Natural killer cell (primary cell): Measurements from ENCODE around the gene NTMT1. TPM values are rescaled to one million over a fixed set of nuclear protein-coding genes. Genes with fewer than 3 reads are reported as not detected.

ENCODE experiments used
- ATAC-seq, 3 donors: fragments of 150-1000 bp in 2 of 3; fragments of 200-7000 bp in 1 of 3; cut with Tn5 transposase; 1 replicate in 1 of 3; 2 replicates in 2 of 3; pipeline ENCODE4 v1.10.0; 2021; ENCODE audit warnings: mild to moderate bottlenecking in 2 of 3, moderate library complexity in 2 of 3
- DNase-seq, 2 donors: peaks; one replicate each; pipeline versions ENCODE4 v3.0.0 to v3.0.0-alpha.2; 2013 to 2021; ENCODE audit warnings: mixed read lengths in 1 of 2
- H3K27ac ChIP-seq: one replicate; pipeline ENCODE4 v1.5.1; 2013; ENCODE audit warnings: mild to moderate bottlenecking, low read length
- H3K27me3 ChIP-seq: one replicate; pipeline ENCODE4 v1.6.1; 2013; ENCODE audit warnings: low read length; ENCODE audit not compliant: control insufficient read depth, insufficient read depth
- H3K36me3 ChIP-seq: one replicate; pipeline ENCODE4 v1.6.1; 2013; ENCODE audit warnings: low read length; ENCODE audit not compliant: control insufficient read depth, insufficient read depth
- H3K4me1 ChIP-seq: one replicate; pipeline ENCODE4 v1.6.1; 2013; ENCODE audit warnings: low read length; ENCODE audit not compliant: control insufficient read depth, insufficient read depth
- H3K4me3 ChIP-seq: one replicate; pipeline ENCODE4 v1.5.1; 2013; ENCODE audit warnings: low read length
- H3K9me3 ChIP-seq: one replicate; pipeline ENCODE4 v1.6.1; 2013; ENCODE audit warnings: low read length; ENCODE audit not compliant: control insufficient read depth, insufficient read depth
- H3K27ac Mint-ChIP-seq, 2 donors: one replicate each; pipeline ENCODE4 v1.8.0; 2022; ENCODE audit warnings: mild to moderate bottlenecking in 2 of 2, mixed read lengths in 2 of 2, moderate library complexity in 1 of 2
- H3K27me3 Mint-ChIP-seq, 2 donors: one replicate each; pipeline ENCODE4 v1.8.0; 2022; ENCODE audit warnings: low read depth in 2 of 2, mixed read lengths in 2 of 2
- H3K36me3 Mint-ChIP-seq: one replicate; pipeline ENCODE4 v1.8.0; 2022; ENCODE audit warnings: mixed read lengths
- H3K4me1 Mint-ChIP-seq, 2 donors: one replicate each; pipeline ENCODE4 v1.8.0; 2022; ENCODE audit warnings: mixed read lengths in 2 of 2
- H3K4me3 Mint-ChIP-seq: one replicate; pipeline ENCODE4 v1.8.0; 2022; ENCODE audit warnings: mild to moderate bottlenecking, moderate library complexity, mixed read lengths
- H3K9me3 Mint-ChIP-seq, 2 donors: one replicate each; pipeline ENCODE4 v1.8.0; 2022; ENCODE audit warnings: mixed read lengths in 2 of 2
- WGBS: methylation state at CpG from one replicate; pipeline ENCODE4 v1.1.7; 2013; ENCODE audit warnings: missing lambda C conversion rate; ENCODE audit not compliant: insufficient coverage; 5-methylcytosine and 5-hydroxymethylcytosine counted together
- intact Hi-C: fragments of 100-400 bp; cut with micrococcal nuclease; formaldehyde crosslinking; loops from one replicate; pipeline ENCODE4 v1.14.2; 2022
- total RNA-seq, 4 donors: library from RNA; stranded (reverse); fragments of 120-200 nt in 1 of 4; gene quantifications; one replicate each; pipeline versions ENCODE4 v1.2.3 to v1.2.4, GENCODE V29; 2013 to 2022
- TF ChIP-seq, protein P1 (sequence below): fragments of 200-600 bp; IDR thresholded peaks from one replicate; pipeline ENCODE4 v1.8.0; 2022; ENCODE audit warnings: antibody characterized with exemption

Gene NTMT1
- total RNA-seq, 3 donors from 2014 or later (not counting 1 experiment from before 2014, with no cell fraction given) = 17.1 to 23.5 (median 17.1) TPM

DNA sequence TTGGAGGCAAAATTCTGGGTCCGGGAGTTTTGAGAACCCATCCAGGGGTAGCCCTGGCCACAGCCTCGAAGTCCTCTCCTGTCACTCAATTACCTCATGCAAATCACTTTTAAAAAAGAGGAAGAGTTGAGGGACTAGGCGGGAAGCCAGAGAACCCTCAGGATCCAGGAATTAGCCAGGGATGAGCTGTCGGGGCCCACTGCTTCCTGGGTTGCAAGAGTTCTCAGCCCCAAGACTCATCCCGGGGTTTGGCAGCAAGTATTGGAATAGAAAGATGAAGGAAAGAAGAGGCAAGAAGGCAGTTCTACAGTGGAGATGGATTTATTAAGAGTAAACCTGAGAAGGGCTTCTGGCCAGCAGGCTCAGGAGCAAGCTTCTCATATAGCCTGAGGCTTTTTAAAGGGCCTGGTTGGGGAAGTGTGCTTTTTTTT, 30.6 kb upstream of the NTMT1 start:
- no peak for DNase-seq
- H3K36me3 Mint-ChIP-seq = no peaks in the 10 kb centered on the region
- Histone ChIP-seq H3K4me3 (no peak overlapping the region), H3K4me1 (peaks cover 34% of the 10 kb centered on the region), H3K9me3 (no peaks in the 10 kb centered on the region), H3K27ac (no peak overlapping the region), H3K27me3 (peaks cover 10% of the 10 kb centered on the region), H3K36me3 (no peaks in the 10 kb centered on the region)
- WGBS = 76% methylated on average over 4 of the region's 5 CpGs
- H3K27ac Mint-ChIP-seq = no peak overlapping the region
- H3K4me3 Mint-ChIP-seq = peak overlapping the region; percentile 10
- peaks cover 5 to 30% of the 10 kb centered on the region in 2 donors for H3K4me1 Mint-ChIP-seq
- intact Hi-C loops = no loop called here
- peaks cover 29 to 32% of the 10 kb centered on the region in 2 donors for H3K27me3 Mint-ChIP-seq
- ATAC-seq = no peak
- TF ChIP-seq, protein P1, sequence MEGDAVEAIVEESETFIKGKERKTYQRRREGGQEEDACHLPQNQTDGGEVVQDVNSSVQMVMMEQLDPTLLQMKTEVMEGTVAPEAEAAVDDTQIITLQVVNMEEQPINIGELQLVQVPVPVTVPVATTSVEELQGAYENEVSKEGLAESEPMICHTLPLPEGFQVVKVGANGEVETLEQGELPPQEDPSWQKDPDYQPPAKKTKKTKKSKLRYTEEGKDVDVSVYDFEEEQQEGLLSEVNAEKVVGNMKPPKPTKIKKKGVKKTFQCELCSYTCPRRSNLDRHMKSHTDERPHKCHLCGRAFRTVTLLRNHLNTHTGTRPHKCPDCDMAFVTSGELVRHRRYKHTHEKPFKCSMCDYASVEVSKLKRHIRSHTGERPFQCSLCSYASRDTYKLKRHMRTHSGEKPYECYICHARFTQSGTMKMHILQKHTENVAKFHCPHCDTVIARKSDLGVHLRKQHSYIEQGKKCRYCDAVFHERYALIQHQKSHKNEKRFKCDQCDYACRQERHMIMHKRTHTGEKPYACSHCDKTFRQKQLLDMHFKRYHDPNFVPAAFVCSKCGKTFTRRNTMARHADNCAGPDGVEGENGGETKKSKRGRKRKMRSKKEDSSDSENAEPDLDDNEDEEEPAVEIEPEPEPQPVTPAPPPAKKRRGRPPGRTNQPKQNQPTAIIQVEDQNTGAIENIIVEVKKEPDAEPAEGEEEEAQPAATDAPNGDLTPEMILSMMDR = no peak
- no peaks in the 10 kb centered on the region for H3K9me3 Mint-ChIP-seq

DNA sequence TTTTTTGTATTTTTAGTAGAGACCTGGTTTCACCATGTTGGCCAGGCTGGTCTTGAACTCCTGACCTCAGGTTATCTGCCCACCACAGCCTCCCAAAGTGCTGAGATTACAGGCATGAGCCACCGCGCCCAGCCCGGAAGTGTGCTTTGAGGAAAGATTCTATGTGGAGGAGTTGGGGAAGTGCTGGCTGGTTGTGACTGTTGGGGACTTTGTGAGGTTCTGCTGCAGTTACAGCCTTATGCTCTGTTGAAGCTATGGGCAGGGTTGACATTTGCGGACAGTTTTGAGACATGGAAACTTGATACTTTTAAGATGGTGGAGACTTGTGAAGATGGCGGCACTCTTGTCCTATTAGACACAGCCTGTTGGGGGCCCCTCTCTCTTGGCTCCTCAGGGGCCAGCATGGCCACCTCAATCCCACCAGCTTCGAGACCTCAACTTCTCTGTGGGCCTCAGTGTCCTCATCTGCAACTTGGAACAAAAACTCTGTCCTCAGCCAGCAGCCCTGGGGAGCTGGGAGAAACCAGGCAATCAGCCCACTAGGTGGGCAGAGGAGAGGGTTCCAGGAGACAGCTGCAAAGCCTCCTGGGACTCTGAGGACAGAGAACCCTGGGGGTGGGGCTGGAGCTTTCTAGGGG, 29.9 kb upstream of the NTMT1 start:
- Histone ChIP-seq H3K4me1 (peaks cover 34% of the 10 kb centered on the region), H3K27ac (no peak overlapping the region), H3K9me3 (no peaks in the 10 kb centered on the region), H3K4me3 (no peak overlapping the region), H3K27me3 (peaks cover 10% of the 10 kb centered on the region), H3K36me3 (no peaks in the 10 kb centered on the region)
- ATAC-seq (no peak), DNase-seq (no peak)
- Mint-ChIP-seq H3K36me3 (no peaks in the 10 kb centered on the region), H3K4me3 (peak overlapping the region; percentile 52), H3K27me3 (peaks cover 24 to 32% of the 10 kb centered on the region in 2 donors), H3K27ac (peak overlapping the region in 1 of 2 donors; percentile 42), H3K9me3 (no peaks in the 10 kb centered on the region), H3K4me1 (peaks cover 5 to 30% of the 10 kb centered on the region in 2 donors)
- WGBS = 59% methylated on average over 6 of the region's 6 CpGs
- intact Hi-C loops = no loop called here
- TF ChIP-seq, protein P1 = no peak

DNA sequence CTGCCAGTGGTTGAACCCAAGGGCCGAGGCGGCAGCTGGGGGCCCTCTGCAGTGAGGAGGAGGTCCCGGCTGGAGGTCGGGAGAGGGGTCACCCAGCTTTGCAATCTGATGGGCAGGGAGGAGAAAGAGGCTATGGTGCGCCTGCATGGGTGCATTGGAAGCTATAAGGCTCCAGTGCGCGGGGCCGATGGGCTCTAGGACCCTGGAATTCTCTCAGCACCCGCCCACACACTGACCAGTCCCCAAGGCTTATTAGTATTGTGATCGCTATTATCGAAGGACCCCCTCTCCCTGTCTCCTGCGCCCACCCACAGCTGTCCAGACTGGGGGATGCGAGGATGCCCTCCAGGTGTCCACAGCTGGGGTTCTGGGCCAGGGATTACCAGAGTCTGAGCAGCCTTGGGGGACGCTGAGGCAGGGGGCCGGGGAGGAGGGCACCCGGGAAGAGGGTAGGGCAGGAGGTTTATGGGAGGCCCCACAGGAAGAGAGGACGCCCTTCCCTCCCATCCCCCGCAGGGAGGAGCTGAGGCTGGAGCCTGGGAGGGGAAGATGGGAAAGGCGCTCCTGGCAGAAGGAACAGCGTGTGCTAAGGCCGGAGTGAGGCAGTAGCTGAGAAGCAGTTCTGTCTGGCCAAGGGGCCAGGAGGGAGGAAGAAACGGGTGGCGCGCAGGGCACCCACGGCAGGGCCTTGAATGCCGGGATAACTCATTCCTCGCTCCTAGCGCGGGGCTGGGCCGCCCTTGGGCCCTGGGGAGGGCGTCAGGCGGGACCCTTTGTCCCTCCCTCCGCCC, 29.2 kb upstream of the NTMT1 start:
- no peak overlapping the region for H3K27ac ChIP-seq

More for the DNA sequence above, 29.2 kb upstream of the NTMT1 start:
- Mint-ChIP-seq H3K9me3 (no peaks in the 10 kb centered on the region), H3K4me1 (peaks cover 5 to 30% of the 10 kb centered on the region in 2 donors), H3K27me3 (peaks cover 24 to 33% of the 10 kb centered on the region in 2 donors), H3K4me3 (peak overlapping the region; percentile 52), H3K27ac (peak overlapping the region in 1 of 2 donors; percentile 42), H3K36me3 (no peaks in the 10 kb centered on the region)
- DNase-seq = no peak
- TF ChIP-seq, protein P1 = no peak
- intact Hi-C loops = no loop called here
- H3K27me3 ChIP-seq = peaks cover 10% of the 10 kb centered on the region
- WGBS = 63% methylated on average over 32 of the region's 33 CpGs
- ATAC-seq = peak in 2 of 3 donors; percentile 12 to 17
- H3K36me3 ChIP-seq = no peaks in the 10 kb centered on the region
- no peak overlapping the region for H3K4me3 ChIP-seq
- peaks cover 34% of the 10 kb centered on the region for H3K4me1 ChIP-seq
- no peaks in the 10 kb centered on the region for H3K9me3 ChIP-seq
